ENCODE data around the gene RBM20. TPM values are rescaled to one million over a fixed set of nuclear protein-coding genes. Genes with fewer than 3 reads are reported as not detected.

RBM20 gene
- total RNA-seq, 1 experiment from 2014 or later = 0.17 TPM

DNA sequence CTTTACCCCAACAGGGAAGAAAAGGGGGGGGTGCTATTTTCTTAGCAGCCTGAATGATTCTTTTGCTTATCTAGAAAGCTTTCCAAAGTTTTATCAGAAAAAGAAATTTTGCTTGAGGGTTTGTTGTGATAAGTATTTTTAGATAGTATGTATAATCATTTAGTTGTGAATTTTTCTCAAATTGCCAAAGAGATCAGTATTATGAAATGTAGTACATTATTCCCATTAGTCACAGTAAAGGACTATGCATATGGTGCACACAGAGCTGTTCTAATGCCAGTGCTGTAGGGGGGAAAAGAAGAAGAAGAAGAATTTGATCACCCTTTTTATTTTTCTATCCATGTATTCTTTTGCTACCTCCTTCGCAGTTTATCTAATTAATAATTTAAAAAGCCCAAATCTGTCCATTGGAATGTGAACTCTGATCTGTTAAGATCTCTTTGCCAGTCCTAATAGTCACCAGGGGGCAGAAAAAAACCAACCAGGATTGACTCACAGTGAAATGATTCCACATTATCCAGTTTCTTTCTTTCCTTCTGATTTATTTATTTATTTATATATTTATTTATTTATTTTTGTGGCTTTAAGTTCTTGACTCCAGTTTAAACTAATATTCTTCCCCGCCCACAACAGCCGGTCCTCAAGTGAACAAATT is 4.7 kb downstream of the RBM20 start:
- no peaks in the 10 kb centered on the region; a peak in 1 of 5 replicates for H3K9me3 Mint-ChIP-seq
- Histone ChIP-seq H2AFZ (ENCODE audit: low read length) (no peak overlapping the region), H2BK20ac (ENCODE audit: low read depth, low read length, poor library complexity, severe bottlenecking) (no peak overlapping the region), H2BK120ac (ENCODE audit: low read depth, low read length, poor library complexity, severe bottlenecking) (no peak overlapping the region), H2BK12ac (ENCODE audit: insufficient read length, low read depth, low read length) (no peak overlapping the region), H3K14ac (ENCODE audit: insufficient read depth, low read length) (no peak overlapping the region), H4K8ac (replicated peaks; ENCODE audit: insufficient read length, low read depth, low read length) (no peak overlapping the region), H4K20me1 (ENCODE audit: control insufficient read depth, insufficient read depth, insufficient read length) (no peaks in the 10 kb centered on the region), H3T11ph (ENCODE audit: low read length) (no peak overlapping the region), H2BK15ac (ENCODE audit: low read depth, low read length) (no peak overlapping the region), H3K4me1 (ENCODE audit: insufficient read depth, low read length) (peaks cover 5% of the 10 kb centered on the region; the same call in 1 of the 2 replicates), H3K79me2 (ENCODE audit: insufficient read depth, low read length) (no peaks in the 10 kb centered on the region), H2AK5ac (ENCODE audit: insufficient read length, low read length) (no peak overlapping the region), H3K9me3 (ENCODE audit: control insufficient read depth, low read depth, low read length) (no peaks in the 10 kb centered on the region), H3K23ac (ENCODE audit: insufficient read length, low read depth, low read length) (no peak overlapping the region), H3K23me2 (ENCODE audit: insufficient read length, low read depth, low read length, poor library complexity, severe bottlenecking) (peaks cover 7% of the 10 kb centered on the region), H3K4me2 (ENCODE audit: insufficient read depth, insufficient read length, low read length) (no peak overlapping the region), H3K56ac (ENCODE audit: insufficient read length, low read depth, low read length) (no peak overlapping the region), H2BK5ac (ENCODE audit: insufficient read length, low read length) (no peak overlapping the region), H3K9ac (ENCODE audit: extremely low read depth, insufficient read length, low read length) (no peak overlapping the region), H3K18ac (ENCODE audit: insufficient read length, low read depth, low read length) (no peak overlapping the region), H4K5ac (ENCODE audit: insufficient read length, low read depth, low read length) (no peak overlapping the region), H3K27ac (ENCODE audit: insufficient read length, low read depth, low read length) (no peak overlapping the region), H3K4ac (ENCODE audit: low read depth, low read length) (no peak overlapping the region), H3K79me1 (ENCODE audit: insufficient read depth, low read depth, low read length, poor library complexity, severe bottlenecking) (no peaks in the 10 kb centered on the region), H4K91ac (ENCODE audit: insufficient read length, low read depth, low read length) (no peak overlapping the region), H3K27me3 (ENCODE audit: insufficient read depth, low read length) (peaks cover 10% of the 10 kb centered on the region; the same call in 1 of the 2 replicates)
- H3K27ac Mint-ChIP-seq = no peak overlapping the region
- no CpG with 5 or more reads among the region's 3 CpGs for WGBS (ENCODE audit: extremely low coverage, insufficient read length, low lambda C conversion rate)
- H3K4me3 Mint-ChIP-seq = no peak overlapping the region
- TF ChIP-seq, protein P1, sequence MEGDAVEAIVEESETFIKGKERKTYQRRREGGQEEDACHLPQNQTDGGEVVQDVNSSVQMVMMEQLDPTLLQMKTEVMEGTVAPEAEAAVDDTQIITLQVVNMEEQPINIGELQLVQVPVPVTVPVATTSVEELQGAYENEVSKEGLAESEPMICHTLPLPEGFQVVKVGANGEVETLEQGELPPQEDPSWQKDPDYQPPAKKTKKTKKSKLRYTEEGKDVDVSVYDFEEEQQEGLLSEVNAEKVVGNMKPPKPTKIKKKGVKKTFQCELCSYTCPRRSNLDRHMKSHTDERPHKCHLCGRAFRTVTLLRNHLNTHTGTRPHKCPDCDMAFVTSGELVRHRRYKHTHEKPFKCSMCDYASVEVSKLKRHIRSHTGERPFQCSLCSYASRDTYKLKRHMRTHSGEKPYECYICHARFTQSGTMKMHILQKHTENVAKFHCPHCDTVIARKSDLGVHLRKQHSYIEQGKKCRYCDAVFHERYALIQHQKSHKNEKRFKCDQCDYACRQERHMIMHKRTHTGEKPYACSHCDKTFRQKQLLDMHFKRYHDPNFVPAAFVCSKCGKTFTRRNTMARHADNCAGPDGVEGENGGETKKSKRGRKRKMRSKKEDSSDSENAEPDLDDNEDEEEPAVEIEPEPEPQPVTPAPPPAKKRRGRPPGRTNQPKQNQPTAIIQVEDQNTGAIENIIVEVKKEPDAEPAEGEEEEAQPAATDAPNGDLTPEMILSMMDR (conservative IDR thresholded peaks at IDR 0.05) = no peak
- no peak for DNase-seq
- H3K27me3 Mint-ChIP-seq (ENCODE audit: low read depth) = peaks cover 37% of the 10 kb centered on the region
- no peaks in the 10 kb centered on the region; a peak in 1 of 7 replicates for H3K36me3 Mint-ChIP-seq (ENCODE audit: insufficient read depth in 1 of 3, low read depth in 3 of 3)
- peaks cover 9 to 17% of the 10 kb centered on the region in 2 experiments for H3K4me1 Mint-ChIP-seq
